GM19238 (cell line): ENCODE data around the gene SH3BGRL2.
A peak's percentile ranks its signal among the peaks of the same experiment; 100 is the strongest.

Experiments
- DNase-seq: peaks from one replicate; pipeline ENCODE4 v3.0.0; 2011; ENCODE audit warnings: low spot score; ENCODE audit not compliant: insufficient read length

The SH3BGRL2 gene

DNA sequence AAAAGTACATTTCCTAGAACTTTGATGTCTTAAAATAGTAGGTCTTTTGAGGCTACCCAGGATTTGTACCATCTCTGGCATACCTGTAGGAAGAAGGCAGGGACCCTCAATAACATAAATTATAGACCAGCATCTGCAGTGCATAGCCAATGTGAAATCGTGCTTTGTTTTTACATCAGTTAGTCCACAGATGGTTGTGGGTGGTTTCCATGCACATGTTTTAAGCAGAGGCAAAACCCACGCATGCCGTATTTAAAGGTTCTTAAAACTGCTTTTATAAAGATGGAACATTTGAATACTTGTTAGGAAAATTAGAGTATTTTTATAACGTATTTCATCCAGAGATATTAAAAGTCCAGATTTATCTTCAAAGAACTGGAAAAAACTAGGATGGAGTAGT is 66.3 kb downstream of the SH3BGRL2 start:
- no peak for DNase-seq

DNA sequence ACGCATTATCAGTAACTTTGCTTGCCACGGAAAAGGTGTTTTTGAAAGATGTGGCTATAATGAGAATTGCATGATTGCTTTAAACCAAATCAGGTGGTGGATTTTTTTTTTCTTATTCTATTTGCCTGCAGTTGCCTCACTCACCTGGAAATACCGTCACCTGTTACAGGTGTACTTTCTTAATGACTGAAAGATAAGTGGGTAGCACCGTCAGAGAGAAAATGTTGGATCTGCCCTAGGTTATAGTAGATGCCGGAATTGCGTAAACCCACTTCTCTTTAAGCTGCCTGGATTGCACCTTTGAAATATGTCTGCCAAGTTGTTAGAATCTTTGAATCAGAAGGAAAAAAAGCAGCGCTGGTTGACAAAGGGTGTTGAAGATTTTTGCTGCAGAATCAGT is 68.5 kb downstream of the SH3BGRL2 start:
- DNase-seq, result no peak

DNA sequence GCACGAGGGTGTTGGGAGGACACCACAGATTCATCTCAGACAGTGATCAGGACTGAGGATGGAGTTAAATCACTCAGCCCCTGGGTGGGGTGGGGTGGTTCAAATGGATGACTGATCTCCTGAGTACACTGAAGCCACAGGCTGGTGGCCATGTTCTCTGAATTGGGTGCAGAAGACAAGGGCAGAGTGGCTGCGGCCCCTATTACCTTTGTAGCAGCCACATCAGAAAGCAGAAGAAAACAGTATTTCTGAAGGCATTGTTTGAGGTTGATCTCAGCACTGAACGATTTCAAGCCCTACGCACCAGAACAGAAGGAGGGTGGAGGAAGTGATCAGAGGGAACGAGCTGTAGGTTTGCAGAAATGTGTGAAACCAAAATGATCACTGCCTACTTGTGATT is 71.6 kb downstream of the SH3BGRL2 start:
- no peak for DNase-seq

DNA sequence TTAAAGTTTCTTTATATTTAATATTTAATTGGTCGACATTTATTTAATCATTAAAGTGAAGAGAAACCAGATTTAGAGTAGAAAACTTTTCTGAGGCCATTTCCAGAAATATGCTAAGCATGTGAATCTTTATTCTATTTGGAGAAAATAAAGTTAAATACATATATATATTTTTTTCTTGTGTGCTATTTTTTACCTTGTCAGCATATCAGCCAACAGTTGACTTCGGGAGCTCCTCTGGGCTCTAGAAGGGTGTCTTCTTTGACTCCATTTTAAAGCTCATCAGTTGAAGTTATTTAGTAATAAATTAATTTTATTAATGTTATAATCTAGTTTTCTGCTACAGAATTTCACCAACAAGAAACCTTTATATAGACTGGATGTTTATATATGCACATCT is 73.1 kb downstream of the SH3BGRL2 start:
- no peak for DNase-seq

DNA sequence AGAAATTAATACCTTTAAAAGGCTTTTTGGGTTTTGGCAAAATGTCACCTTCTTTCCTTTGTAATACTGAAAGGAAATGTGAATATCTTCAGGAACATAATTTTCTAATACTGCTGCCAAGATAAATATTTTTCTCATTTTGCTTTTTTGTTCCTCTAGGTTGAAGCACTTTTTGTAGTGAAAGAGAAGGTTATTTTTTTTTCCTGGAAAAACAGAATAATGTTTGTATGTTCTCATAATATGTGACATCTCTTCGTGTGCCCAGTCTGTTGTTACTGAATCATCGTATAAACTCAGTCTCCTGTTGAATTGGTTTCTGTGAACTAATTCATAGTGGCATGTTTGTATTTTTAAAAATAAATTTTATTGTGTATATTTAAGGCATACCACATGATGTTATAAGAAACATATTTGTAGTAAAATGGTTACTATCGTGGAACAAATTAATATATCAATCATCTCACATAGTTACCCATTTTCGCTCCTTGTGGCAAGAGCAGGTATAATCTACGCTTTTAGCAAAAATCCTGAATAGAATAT is 74.4 kb downstream of the SH3BGRL2 start:
- no peak for DNase-seq

DNA sequence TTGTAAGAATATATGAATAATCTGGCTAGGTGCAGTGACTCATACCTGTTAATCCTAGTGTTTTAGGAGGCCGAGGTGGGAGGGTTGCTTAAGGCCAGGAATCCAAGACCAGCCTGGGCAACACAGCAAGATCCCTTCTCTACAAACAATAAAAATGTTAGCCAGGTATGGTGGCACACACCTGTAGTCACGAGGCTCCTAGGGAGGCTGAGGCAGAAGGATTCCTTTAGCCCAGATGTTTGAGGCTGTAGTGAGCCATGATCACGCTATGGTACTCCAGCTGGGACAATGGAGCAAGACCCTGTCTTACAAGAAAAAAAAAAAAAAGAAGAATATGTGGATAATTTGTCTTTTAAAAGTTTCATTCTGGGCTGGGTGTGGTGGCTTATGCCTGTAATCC is 75.4 kb downstream of the SH3BGRL2 start:
- no peak for DNase-seq

DNA sequence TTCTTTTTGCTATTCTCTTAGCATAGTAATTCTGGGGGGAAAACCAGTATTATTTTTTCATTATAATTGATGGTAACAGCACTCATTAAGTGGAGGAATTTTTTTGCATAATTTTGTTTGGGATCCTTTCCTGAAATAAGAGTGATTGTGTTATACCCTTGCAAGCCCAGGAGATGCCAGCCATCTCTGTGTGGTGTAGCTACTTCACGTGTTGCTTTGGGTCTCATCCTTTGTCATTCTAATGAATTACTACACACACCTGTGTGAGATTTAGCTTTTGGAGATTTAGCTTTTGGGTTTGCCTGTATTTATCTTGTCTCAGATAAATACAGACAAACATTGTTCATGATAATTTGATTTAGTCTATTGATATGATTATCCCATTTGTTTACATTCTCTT is 76.5 kb downstream of the SH3BGRL2 start:
- no peak for DNase-seq

DNA sequence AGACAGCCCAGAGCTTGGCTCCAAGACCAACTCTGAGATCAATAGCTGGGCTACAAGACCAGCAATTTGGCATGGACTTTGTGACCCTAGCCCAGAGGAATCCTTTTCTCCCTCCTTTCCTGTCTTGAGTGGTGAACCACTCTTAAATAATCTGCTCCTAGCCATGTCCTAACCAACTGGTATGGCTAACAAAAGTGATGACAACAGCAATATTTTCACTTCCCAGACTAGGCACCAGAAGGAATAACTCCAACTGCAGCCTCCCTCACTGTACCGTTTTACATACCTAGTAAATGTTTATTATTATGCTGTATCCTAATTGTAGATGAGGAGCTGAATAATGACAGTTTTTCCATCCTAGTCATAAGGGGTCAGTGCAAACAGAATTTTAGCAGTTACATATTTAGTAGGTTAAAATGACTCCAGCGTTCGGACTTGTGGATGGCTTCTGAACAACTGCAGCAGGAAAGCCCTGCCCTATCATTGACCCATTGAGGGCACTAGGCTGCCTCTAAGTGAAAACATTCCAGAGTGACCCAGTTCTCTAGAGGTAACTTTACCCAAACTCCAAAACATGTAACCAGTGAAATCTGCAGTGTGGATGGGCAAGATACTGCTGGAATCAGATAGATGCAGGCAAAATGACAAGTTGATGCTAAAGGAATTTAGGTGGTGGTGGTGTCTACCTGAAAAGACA is 77.1 kb downstream of the SH3BGRL2 start:
- DNase-seq, result no peak

DNA sequence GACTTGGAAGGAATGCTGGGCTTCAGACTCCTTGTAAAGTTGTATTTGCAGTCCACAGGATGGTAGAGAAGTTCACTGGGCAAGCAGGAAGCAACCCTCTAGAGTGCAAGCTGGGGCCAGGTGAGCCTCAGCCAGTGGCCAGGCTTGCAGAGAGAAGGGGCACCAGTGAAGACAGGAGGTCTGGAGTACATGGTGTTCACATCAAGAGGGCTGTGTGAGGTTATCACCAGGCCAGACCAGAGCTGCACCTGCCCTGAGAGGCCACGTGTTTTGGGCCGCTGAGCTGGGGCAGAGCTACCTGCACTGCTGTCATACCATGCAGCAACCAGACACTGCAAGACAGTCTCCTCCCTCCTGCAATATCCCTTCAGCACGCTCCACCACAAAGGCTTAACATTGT is 79.0 kb downstream of the SH3BGRL2 start:
- no peak for DNase-seq

DNA sequence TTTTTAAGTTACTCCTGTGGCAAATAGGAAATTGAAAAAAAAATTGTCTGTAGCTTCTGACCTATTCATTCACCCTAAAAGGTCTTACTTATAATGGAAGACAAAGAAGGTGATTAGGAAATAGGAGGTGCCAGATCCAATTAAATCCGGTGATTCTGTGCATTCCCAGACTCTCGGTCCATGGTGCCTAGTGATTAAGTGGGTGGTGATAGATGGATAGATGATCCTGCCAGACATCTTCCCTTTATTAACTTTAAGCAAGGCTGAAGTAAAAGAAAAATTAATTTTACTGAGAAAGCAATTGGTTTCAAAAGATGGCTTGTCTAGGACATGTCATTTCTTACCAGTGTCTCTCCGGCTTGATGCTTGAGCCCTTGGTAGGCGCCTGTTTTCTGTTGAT is 80.0 kb downstream of the SH3BGRL2 start:
- no peak for DNase-seq

DNA sequence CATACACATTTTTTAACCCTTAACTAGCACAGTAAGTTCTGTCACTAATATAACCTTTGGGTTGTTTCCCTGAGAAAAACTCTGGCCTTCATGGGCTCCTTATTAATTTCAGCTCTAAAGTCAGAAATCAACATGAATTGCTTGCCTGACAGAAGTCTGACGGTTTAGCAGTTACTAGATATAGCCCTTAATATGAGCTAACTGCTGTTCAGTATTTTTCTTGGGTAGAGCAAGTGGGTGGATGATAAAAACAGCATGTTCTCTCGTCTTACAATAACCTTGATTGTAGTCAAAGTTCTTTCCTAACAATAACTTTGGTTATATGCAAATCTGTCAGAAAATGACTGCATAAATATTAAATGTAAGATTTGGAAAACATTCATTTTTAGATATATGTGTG is 81.0 kb downstream of the SH3BGRL2 start:
- DNase-seq, result no peak

DNA sequence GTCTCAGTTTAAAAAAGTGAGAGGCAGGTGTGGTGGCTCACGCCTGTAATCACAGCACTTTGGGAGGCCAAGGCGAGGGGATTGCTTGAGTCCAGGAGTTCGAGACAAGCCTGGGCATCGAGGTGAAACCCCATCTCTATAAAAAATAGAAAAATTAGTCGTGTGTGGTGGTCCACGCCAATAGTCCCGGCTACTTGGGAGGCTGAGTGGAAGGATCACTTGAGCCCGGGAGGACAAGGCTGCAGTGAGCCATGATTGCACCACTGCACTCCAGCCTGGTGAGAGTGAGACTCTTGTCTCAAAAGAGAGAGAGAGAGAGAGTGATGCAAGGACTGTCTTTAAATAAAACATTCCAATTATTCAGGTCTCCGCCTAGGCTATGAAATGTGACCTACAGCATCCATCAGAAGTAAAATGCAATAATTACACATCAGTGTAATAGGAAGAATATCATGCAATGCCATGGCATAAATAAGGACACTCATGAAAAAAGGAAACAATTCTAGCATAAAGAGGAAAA is 81.5 kb downstream of the SH3BGRL2 start:
- DNase-seq, result no peak

DNA sequence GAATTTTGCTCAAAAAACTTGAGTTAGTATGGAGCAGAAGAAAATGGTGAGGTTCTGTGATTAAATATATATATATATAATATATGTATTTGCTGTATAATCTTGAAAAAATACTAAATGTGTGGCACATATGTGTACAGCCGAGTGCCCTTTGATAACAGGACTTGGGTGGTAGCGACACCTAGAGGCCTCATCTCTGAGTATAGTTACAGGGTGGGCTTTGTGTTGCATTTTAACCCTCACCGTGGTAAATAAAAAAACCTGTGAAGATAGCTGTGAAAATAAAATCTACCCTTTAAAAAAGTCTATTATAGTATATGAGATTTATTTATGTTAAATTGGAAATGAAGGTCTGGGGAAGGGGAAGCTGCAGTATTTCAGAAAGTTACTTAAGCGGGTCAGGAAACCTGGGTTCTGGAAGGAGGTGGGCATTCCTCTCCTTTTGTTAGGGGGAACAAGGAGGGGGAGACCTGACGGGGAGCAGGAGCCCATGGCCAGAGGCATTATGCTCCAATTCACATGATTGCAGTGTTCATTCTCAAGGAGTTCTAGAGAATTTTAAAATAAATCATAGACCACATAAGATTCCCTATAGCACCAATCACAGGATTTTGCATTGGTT is 82.7 kb downstream of the SH3BGRL2 start:
- DNase-seq, result peak; percentile 3

DNA sequence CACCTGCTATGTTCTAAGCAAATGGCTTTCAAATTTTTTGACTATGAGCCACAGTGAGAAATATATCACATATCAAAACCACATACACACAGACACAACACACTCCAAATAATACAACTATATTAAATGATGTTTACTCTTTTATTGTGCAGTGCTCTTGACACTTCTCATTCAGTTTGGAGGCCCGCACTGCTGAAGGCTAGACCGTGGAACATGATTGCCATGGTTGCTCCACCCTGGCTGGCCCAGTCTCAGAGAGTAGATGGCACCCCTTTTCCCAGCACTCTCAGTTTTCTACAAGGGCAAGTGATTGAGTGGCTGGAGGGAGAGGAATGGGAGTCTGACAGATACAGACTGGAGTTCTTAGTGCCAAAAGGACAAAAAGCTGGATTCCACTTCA is 86.9 kb downstream of the SH3BGRL2 start:
- no peak for DNase-seq

DNA sequence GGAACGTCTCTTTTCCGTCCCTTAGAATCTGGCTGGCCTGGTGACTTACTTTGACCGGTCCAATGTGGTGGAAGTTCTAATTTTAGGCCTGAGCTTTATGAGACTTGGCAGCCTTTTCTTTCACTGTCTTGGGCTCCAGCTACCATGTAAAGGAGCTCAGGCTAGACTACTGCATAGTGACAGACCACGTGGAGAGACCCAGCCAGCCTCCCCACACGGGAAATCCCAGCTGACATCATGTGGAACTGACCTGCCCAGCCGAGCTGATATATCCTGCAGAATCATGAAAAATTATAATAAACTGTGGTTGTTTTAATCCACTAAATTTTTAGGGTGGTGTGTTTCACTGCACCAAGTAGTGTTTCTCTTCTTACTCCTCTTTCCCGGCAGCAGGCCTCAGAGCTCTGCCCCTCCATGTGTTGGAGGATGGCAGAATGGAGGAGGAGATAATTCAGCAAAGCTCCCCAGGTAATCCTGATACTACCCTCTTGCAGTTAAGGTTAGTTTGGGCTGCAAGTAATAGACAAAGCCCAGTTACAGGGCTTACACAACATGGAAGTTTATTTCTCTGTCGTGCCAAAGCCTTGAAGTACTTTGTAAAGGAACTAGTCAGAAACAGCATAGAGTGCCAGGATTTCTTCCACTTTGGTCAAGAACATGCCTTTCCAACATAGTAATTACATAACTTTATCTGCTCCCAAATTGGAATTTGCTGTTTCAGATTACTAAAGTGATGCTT is 87.5 kb downstream of the SH3BGRL2 start:
- no peak for DNase-seq

DNA sequence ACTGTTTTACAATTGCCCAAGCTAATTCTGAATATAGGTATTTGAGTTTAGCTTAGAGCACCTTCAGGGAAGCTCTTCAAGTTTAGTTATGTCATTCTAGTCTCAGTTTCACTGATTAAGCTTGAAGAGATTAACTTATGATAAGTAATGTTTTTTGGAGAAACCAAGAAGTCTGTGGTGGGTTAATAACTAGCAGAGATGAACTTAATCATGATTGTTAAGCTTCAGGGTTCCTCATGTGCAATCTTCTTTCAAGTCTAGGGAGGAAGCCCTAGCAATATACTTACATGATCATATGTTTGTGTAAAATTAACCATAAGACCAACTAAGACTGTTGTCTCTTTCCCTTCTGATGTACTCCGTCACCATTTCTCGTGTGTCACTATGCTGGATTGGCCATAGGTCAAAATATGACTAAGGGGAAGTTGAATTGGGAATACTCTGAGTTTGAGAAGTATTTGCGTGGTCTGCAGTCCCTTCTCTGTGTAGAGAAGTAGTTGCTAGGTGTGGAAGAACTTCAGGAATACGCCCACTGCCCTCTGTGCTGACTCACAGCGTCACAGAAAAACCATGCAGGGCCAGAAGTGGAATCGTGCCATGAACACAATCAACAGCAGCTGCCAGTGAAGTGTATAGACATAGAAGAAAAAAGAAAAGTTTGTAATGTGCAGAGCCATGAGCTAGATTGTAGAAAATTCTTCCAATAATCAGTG is 88.3 kb downstream of the SH3BGRL2 start:
- DNase-seq, result no peak

DNA sequence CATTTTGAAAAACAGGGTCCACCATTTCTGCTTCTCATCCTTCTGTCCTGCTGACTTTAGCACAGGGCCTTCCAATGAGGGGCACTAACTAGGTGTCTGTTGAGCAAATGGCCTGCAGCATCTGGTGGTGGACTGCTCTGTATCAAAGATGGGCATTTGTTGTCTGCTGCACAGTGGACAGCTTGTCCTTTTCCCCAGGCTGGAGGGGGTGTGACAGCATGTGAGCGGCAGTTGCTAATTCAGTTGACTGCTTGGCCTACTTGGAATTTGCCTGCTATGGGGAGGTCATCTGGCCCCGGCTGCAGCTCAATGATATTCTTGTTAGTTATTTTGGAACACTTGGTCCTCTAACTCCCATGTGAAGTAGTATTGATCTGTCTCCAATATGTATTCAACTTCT is 93.7 kb downstream of the SH3BGRL2 start:
- DNase-seq, result no peak

DNA sequence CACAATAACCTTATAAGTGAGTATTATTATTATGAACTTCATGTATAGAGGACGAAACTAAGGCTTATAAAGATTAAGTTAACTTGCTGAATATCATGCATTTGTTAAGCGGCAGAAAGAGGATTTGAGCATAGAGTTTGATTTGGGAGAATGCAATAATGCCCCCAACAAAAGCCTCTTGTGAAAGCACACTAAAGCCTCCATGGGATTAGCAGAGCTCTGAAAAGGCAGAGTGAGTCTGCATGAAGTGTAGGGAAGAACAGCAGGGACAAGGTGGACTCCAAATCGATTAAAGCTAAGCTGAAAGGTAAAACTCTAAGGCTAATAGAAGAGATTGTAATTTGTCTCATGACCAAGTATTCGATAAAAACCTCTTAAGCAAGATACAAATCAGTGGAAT is 100.3 kb downstream of the SH3BGRL2 start:
- DNase-seq, result no peak

DNA sequence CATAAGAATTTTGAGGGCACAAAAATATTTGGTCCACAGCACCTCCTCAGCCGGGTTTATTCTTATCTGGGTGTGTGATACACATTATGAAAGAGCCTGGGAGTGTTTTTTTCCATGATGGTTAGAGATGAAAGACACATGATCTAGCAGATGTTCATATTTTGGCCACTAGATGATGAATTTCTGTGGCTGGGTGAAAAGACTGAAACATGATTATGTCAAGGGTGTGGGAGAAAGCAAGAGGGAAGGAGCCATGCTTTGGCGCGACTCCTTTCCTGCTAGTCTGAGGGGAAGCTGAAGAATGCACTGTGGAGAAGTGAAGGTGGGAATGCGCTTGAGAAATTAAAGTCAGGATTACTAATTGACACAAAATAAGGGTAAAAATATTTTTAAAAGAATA is 102.3 kb downstream of the SH3BGRL2 start:
- DNase-seq, result no peak

DNA sequence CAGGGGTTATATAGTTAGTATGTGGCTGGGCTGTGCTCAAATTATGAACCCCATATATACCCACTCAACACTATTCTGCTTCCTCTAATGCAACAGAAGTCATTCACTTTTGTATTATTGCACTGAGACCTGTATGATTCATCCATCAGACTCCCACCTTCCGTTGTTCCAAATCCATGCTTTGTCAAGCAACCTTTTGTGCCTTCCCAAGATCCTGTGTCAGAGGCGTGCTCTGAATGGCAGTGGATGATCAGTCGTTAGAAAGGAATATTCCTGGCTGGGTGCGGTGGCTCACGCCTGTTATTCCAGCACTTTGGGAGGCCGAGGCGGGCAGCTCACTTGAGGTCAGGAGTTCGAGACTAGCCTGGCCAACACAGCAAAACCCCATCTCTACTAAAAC is 103.2 kb downstream of the SH3BGRL2 start:
- DNase-seq, result no peak

DNA sequence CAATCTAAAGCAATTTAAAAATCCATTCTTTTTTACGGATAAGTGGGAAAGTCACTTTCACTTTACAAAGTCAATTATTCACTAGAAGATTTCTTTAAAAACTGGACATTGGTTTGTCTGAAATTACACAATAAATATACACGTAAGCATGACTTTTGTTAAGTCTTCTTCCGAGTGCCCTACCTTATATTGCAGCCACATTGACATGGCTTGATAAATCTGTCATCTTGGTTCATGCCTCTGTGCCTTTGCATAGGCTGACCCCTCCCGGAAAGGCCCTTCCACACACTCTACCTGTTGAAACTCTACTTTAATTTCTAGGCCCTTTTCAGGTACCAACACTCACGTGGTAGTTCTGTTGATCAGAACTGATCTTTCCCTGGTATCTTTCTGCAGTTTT is 104.1 kb downstream of the SH3BGRL2 start:
- DNase-seq, result no peak

DNA sequence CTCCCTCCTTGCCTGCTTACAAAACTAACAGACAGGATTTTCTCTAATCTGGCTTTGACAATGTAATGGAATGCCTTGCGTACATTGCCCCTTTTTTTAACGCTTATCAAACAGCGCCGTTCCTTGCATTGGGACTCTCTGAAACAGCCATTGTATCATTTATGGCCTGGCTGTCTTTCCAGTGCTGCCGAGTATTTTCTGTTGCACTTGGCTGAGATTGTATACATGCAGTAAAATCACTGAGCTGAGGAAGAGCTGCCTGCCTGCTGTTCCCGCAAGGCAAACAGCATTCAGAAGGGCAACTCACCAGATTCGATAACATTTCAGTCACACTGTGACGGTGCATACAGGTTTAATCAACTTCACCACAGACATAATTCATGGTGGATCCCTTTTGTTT is 106.0 kb downstream of the SH3BGRL2 start:
- DNase-seq, result no peak
